Kidney (tissue), 14 donors: ENCODE results near the gene PCSK2. TPM values are rescaled to one million over a fixed set of nuclear protein-coding genes. Genes with fewer than 3 reads are reported as not detected.
A peak's percentile ranks its signal among the peaks of the same experiment; 100 is the strongest.

Source experiments
- DNase-seq, 5 donors: peaks; one replicate each; pipeline ENCODE4 v3.0.0-alpha.2; 2013 to 2020
- FAIRE-seq: peaks from 2 replicates; lab custom pipeline; 2012; peaks lifted over from hg19 to GRCh38; lab: Jason Lieb, UNC
- H3K27ac ChIP-seq, 2 donors: one replicate each; pipeline ENCODE4 v1.7.0; 2013; ENCODE audit warnings: low read depth in 2 of 2, low read length in 2 of 2, inconsistent platforms in 1 of 2
- H3K27me3 ChIP-seq: one replicate; pipeline ENCODE4 v1.7.1; 2013; ENCODE audit warnings: low read length, inconsistent platforms; ENCODE audit not compliant: control insufficient read depth, insufficient read depth
- H3K36me3 ChIP-seq, 3 donors: one replicate each; pipeline versions ENCODE4 v1.7.0 to v1.7.1; 2013; ENCODE audit warnings: low read length in 3 of 3, control low read depth in 1 of 3, inconsistent platforms in 1 of 3; ENCODE audit not compliant: insufficient read depth in 3 of 3, control insufficient read depth in 2 of 3
- H3K4me1 ChIP-seq, 3 donors: one replicate each; pipeline versions ENCODE4 v1.7.0 to v1.7.1; 2013; ENCODE audit warnings: low read length in 3 of 3, inconsistent platforms in 1 of 3, low read depth in 1 of 3; ENCODE audit not compliant: control insufficient read depth in 2 of 3, insufficient read depth in 2 of 3
- H3K4me3 ChIP-seq, 3 donors: one replicate each; pipeline versions ENCODE4 v1.7.0 to v1.8.1; 2013; ENCODE audit warnings: low read length in 3 of 3, control low read depth in 1 of 3, inconsistent platforms in 1 of 3
- H3K9ac ChIP-seq, 3 donors: one replicate each; pipeline versions ENCODE4 v1.7.0 to v1.7.1; 2013; ENCODE audit warnings: low read length in 3 of 3, control low read depth in 1 of 3, inconsistent platforms in 1 of 3
- H3K9me3 ChIP-seq, 3 donors: one replicate each; pipeline versions ENCODE4 v1.7.0 to v1.7.1; 2013; ENCODE audit warnings: low read length in 3 of 3, control low read depth in 1 of 3, inconsistent platforms in 1 of 3; ENCODE audit not compliant: control insufficient read depth in 2 of 3, insufficient read depth in 1 of 3
- CTCF ChIP-seq: IDR thresholded peaks from 3 replicates; pipeline ENCODE4 v1.5.1; 2012; ENCODE audit warnings: mild to moderate bottlenecking, moderate library complexity, borderline replicate concordance; ENCODE audit not compliant: insufficient read depth; ENCODE audit errors: extremely low read depth
- intact Hi-C: fragments of 100-400 bp; cut with DNase I; formaldehyde crosslinking; loops from one replicate; pipeline ENCODE4 v1.11.1; 2022
- polyA plus RNA-seq: library from polyadenylated mRNA; stranded (reverse); fragments of 350-450 nt; fragmentation: Illumina TruSeq; extraction: RNeasy Lipid Tissue Mini Kit (QIAGEN cat#74804); gene quantifications from one replicate; pipeline ENCODE4 v1.2.3, GENCODE V29; 2014; ENCODE audit warnings: low read depth, low replicate concordance; ENCODE audit not compliant: insufficient read depth
- total RNA-seq: library from RNA; stranded (reverse); fragmentation: NEBNext Ultra II Directional; extraction: Animal tissue kit (Norgen Biotek cat#: 25700); gene quantifications from one replicate; pipeline ENCODE4 v1.2.1, GENCODE V29; 2021
- donor health status: control.
- donor health status: control.
- donor health status: control.
- donor health status: control.
- donor health status: control.
- donor health status: DM: yes; HTN: yes; CAD: no.
- donor health status: Normal renal cell carcinoma (clear cell type).

PCSK2 gene
- total and polyA plus RNA-seq, 2 donors from 2014 or later, result 0.22 to 0.54 TPM

- Histone ChIP-seq H3K27ac (no peak overlapping the region), H3K9me3 (peaks cover 0 to 2% (median 0%) of the 10 kb centered on the region in 3 donors), H3K4me1 (no peaks in the 10 kb centered on the region), H3K36me3 (no peaks in the 10 kb centered on the region), H3K9ac (no peak overlapping the region), H3K27me3 (peaks cover 22% of the 10 kb centered on the region), H3K4me3 (no peak overlapping the region)
- TF ChIP-seq CTCF, result no peak
- peak in 4 of 5 donors; percentile 1 to 63 (median 20) for DNase-seq
- no peak for FAIRE-seq
- intact Hi-C loops, result no loop called here
Measured at GRCh38 chr20:17228624-17229061, 1.8 kb downstream of the PCSK2 start.

- H3K4me3 ChIP-seq, result no peak overlapping the region
- intact Hi-C loops, result no loop called here
- no peaks in the 10 kb centered on the region for H3K36me3 ChIP-seq
- H3K27me3 ChIP-seq, result peaks cover 22% of the 10 kb centered on the region
- FAIRE-seq (no peak), DNase-seq (no peak)
- no peak for TF ChIP-seq CTCF
- H3K4me1 ChIP-seq, result no peaks in the 10 kb centered on the region
- no peak overlapping the region for H3K27ac ChIP-seq
- no peak overlapping the region for H3K9ac ChIP-seq
- peaks cover 0 to 2% (median 0%) of the 10 kb centered on the region in 3 donors for H3K9me3 ChIP-seq
Measured at GRCh38 chr20:17229256-17229655, 2.4 kb downstream of the PCSK2 start.

GRCh38 chr20:17233626-17234025 lies 6.8 kb downstream of the PCSK2 start:
- FAIRE-seq, result no peak

More at GRCh38 chr20:17233626-17234025, 6.8 kb downstream of the PCSK2 start:
- Histone ChIP-seq H3K9me3 (peaks cover 0 to 2% (median 0%) of the 10 kb centered on the region in 3 donors), H3K9ac (no peak overlapping the region), H3K27ac (no peak overlapping the region), H3K4me1 (no peaks in the 10 kb centered on the region), H3K36me3 (no peaks in the 10 kb centered on the region), H3K27me3 (peaks cover 12% of the 10 kb centered on the region), H3K4me3 (no peak overlapping the region)
- intact Hi-C loops, result no loop called here
- TF ChIP-seq CTCF, result no peak
- DNase-seq, result no peak
